ENCODE data around the gene IGSF5.

Gene IGSF5

GRCh38 chr21:39776589-39776988, 31.6 kb downstream of the IGSF5 start (continued):
- TF ChIP-seq HOXC10 (CRISPR knock-in tag; IDR thresholded peaks at IDR 0.05): no peak
- TF ChIP-seq ZNF112 (tag by site-specific recombination; IDR thresholded peaks at IDR 0.05): no peak
- no peak for TF ChIP-seq PRDM2 (tag by site-specific recombination; IDR thresholded peaks at IDR 0.05; ENCODE audit: borderline replicate concordance)
- no peak for TF ChIP-seq ZNF639 (tag by site-specific recombination; IDR thresholded peaks at IDR 0.05)
- no peak for TF ChIP-seq ZFP69B (tag by site-specific recombination; IDR thresholded peaks at IDR 0.05)
- TF ChIP-seq MEIS1 (CRISPR knock-in tag; IDR thresholded peaks at IDR 0.05; ENCODE audit: borderline replicate concordance): no peak
- no peak for TF ChIP-seq ZBTB17 (tag by site-specific recombination; IDR thresholded peaks at IDR 0.05)
- TF ChIP-seq TCF7L2 (IDR thresholded peaks at IDR 0.05; ENCODE audit: borderline replicate concordance, low read depth, low read length): no peak
- no peak for TF ChIP-seq ZNF558 (tag by site-specific recombination; IDR thresholded peaks at IDR 0.05)
- TF ChIP-seq ZNF548 (tag by site-specific recombination; IDR thresholded peaks at IDR 0.05): no peak

GRCh38 chr21:39781331-39781730, 36.3 kb downstream of the IGSF5 start:
- CTCF ChIA-PET: interaction anchor here (0.6 kb wide), 1 partner anchor 106 kb away, joined by 3 read pairs; no protein-coding TSS in a partner anchor
- TF ChIP-seq PRDM1 (tag by site-specific recombination; IDR thresholded peaks at IDR 0.05) (no peak), ZNF169 (tag by site-specific recombination; IDR thresholded peaks at IDR 0.05) (no peak), EGR2 (tag by site-specific recombination; IDR thresholded peaks at IDR 0.05; ENCODE audit: low read depth) (no peak), ZNF10 (tag by site-specific recombination; IDR thresholded peaks at IDR 0.05) (no peak), IKZF3 (tag by site-specific recombination; IDR thresholded peaks at IDR 0.05) (no peak), ZNF544 (tag by site-specific recombination; IDR thresholded peaks at IDR 0.05) (no peak), GLI2 (tag by site-specific recombination; IDR thresholded peaks at IDR 0.05; ENCODE audit: borderline replicate concordance, low read depth) (no peak), AEBP2 (tag by site-specific recombination; IDR thresholded peaks at IDR 0.05; ENCODE audit: borderline replicate concordance) (no peak), ZNF621 (tag by site-specific recombination; IDR thresholded peaks at IDR 0.05) (no peak), ZNF518A (tag by site-specific recombination; conservative IDR thresholded peaks at IDR 0.05; ENCODE audit: low read depth) (no peak), KLF17 (tag by site-specific recombination; IDR thresholded peaks at IDR 0.05) (no peak), ZNF701 (tag by site-specific recombination; IDR thresholded peaks at IDR 0.05) (no peak), ZNF132 (tag by site-specific recombination; IDR thresholded peaks at IDR 0.05; ENCODE audit: borderline replicate concordance) (no peak), SCRT1 (tag by site-specific recombination; IDR thresholded peaks at IDR 0.05; ENCODE audit: borderline replicate concordance) (no peak)
- Histone ChIP-seq H3K27ac (ENCODE audit: extremely low read depth, low read depth, low read length) (no peak overlapping the region), H3K4me3 (ENCODE audit: low read depth, low read length) (no peak overlapping the region), H3K4me1 (ENCODE audit: control insufficient read depth, insufficient read depth, low read length) (no peaks in the 10 kb centered on the region), H3K36me3 (ENCODE audit: control insufficient read depth in 2 of 2, insufficient read depth in 1 of 2, low read length in 2 of 2) (no peaks in the 10 kb centered on the region), H3K9me3 (ENCODE audit: control insufficient read depth, insufficient read depth, low read depth, low read length) (no peaks in the 10 kb centered on the region)
- POLR2A ChIA-PET: no interaction called here
